Right lobe of liver (tissue), 6 donors: ENCODE measurements around the gene SERPINB13. TPM values are rescaled to one million over a fixed set of nuclear protein-coding genes. Genes with fewer than 3 reads are reported as not detected.

Experiments used
- ATAC-seq, 4 donors: fragments of 200-7000 bp; cut with Tn5 transposase; one replicate each; pipeline ENCODE4 v1.9.1; 2020; ENCODE audit warnings: mild to moderate bottlenecking in 4 of 4, moderate library complexity in 4 of 4
- DNase-seq, 3 donors: peaks; one replicate each; pipeline ENCODE4 v3.0.0-alpha.2; 2020
- H3K27ac ChIP-seq, 3 donors: fragments of 200-600 bp; one replicate each; pipeline ENCODE4 v1.8.0; 2022
- H3K27me3 ChIP-seq, 2 donors: fragments of 200-600 bp; one replicate each; pipeline ENCODE4 v1.8.0; 2022
- H3K36me3 ChIP-seq, 4 donors: fragments of 200-600 bp; sonication (generic) in 1 of 4; one replicate each; pipeline versions ENCODE4 v1.5.1 to v1.8.0; 2017 to 2022; ENCODE audit warnings: control low read depth in 1 of 4
- H3K4me1 ChIP-seq, 4 donors: fragments of 200-600 bp; sonication (generic) in 1 of 4; one replicate each; pipeline versions ENCODE4 v1.5.1 to v1.8.0; 2017 to 2022; ENCODE audit warnings: control low read depth in 1 of 4
- H3K4me3 ChIP-seq, 3 donors: fragments of 200-600 bp; one replicate each; pipeline ENCODE4 v1.8.0; 2022
- H3K9me3 ChIP-seq, 4 donors: fragments of 200-600 bp; sonication (generic) in 1 of 4; one replicate each; pipeline versions ENCODE4 v1.5.1 to v1.8.0; 2017 to 2022; ENCODE audit warnings: control low read depth in 1 of 4
- CTCF ChIP-seq, 4 donors: fragments of 200-600 bp in 3 of 4; fragments of 450-650 bp in 1 of 4; IDR thresholded peaks; one replicate each; pipeline versions ENCODE4 v1.5.1 to v1.8.0; 2016 to 2022; ENCODE audit warnings: antibody characterized with exemption in 4 of 4, mild to moderate bottlenecking in 2 of 4
- POLR2A ChIP-seq: fragments of 450-650 bp; IDR thresholded peaks from one replicate; pipeline ENCODE4 v1.6.1; 2017; ENCODE audit warnings: antibody characterized with exemption, mild to moderate bottlenecking
- WGBS: methylation state at CpG from one replicate; pipeline ENCODE4 v1.1.6; 2018; ENCODE audit warnings: low coverage, low lambda C conversion rate; ENCODE audit not compliant: insufficient coverage; ENCODE audit errors: missing lambda C conversion rate; 5-methylcytosine and 5-hydroxymethylcytosine counted together
- intact Hi-C, 2 donors: fragments of 100-400 bp; cut with DNase I; formaldehyde crosslinking; loops; one replicate each; pipeline versions ENCODE4 v1.11.2 to v1.14.1; 2022
- total RNA-seq, 6 experiments: library from RNA; depleted of rRNA in 2 of 6; stranded (reverse); fragments of >200 nt in 2 of 6; fragmentation: NEBNext Ultra II Directional in 3 of 6; extraction: Animal tissue kit (Norgen Biotek cat#: 25700) in 3 of 6; gene quantifications; one replicate each; pipeline versions ENCODE4 v1.1.0 to v1.2.4, GENCODE V29; 2016 to 2023
- donor health status: DM: no; HTN: yes; CAD: no.
- donor health status: DM: no; HTN: no; CAD: no.
- donor health status: DM: no; HTN: no; CAD: no.
- donor health status: DM: no; HTN: yes; CAD: no.
- donor health status: DM: no; HTN: yes; CAD: no.

Gene SERPINB13
- total RNA-seq, 6 experiments from 2014 or later = not detected

GRCh38 chr18:63559567-63560491 is 27.3 kb upstream of the SERPINB13 start:
- Histone ChIP-seq H3K36me3 (no peaks in the 10 kb centered on the region), H3K4me1 (no peaks in the 10 kb centered on the region), H3K4me3 (no peak overlapping the region), H3K9me3 (no peaks in the 10 kb centered on the region), H3K27me3 (no peaks in the 10 kb centered on the region), H3K27ac (no peak overlapping the region)
- TF ChIP-seq CTCF (IDR thresholded peaks at IDR 0.05) = no peak
- TF ChIP-seq POLR2A = no peak
- ATAC-seq (no peak), DNase-seq (no peak)
- intact Hi-C loops = no loop called here
- WGBS = 53% methylated on average over 7 of the region's 9 CpGs

- ATAC-seq (no peak), DNase-seq (no peak)
- 67% methylated on average over 1 of the region's 4 CpGs for WGBS
- H3K9me3 ChIP-seq = no peaks in the 10 kb centered on the region
- H3K27ac ChIP-seq = no peak overlapping the region
- H3K4me3 ChIP-seq = no peak overlapping the region
- no peaks in the 10 kb centered on the region for H3K36me3 ChIP-seq
- H3K4me1 ChIP-seq = no peaks in the 10 kb centered on the region
- intact Hi-C loops = no loop called here
- TF ChIP-seq CTCF (IDR thresholded peaks at IDR 0.05) = no peak
- no peak for TF ChIP-seq POLR2A
- H3K27me3 ChIP-seq = no peaks in the 10 kb centered on the region
These were observed 24.9 kb upstream of the SERPINB13 start for GRCh38 chr18:63562284-63562683.

GRCh38 chr18:63564021-63564420 is 23.1 kb upstream of the SERPINB13 start:
- Histone ChIP-seq H3K9me3 (no peaks in the 10 kb centered on the region), H3K27ac (no peak overlapping the region), H3K27me3 (no peaks in the 10 kb centered on the region), H3K4me3 (no peak overlapping the region), H3K36me3 (no peaks in the 10 kb centered on the region), H3K4me1 (no peaks in the 10 kb centered on the region)
- WGBS = 74% methylated on average over 4 of the region's 4 CpGs
- DNase-seq (no peak), ATAC-seq (no peak)
- no peak for TF ChIP-seq POLR2A
- no peak for TF ChIP-seq CTCF (IDR thresholded peaks at IDR 0.05)
- intact Hi-C loops = no loop called here

- H3K4me3 ChIP-seq = no peak overlapping the region
- no peaks in the 10 kb centered on the region for H3K36me3 ChIP-seq
- ATAC-seq (no peak), DNase-seq (no peak)
- WGBS = 70% methylated on average over 1 of the region's 1 CpG
- H3K27ac ChIP-seq = no peak overlapping the region
- H3K9me3 ChIP-seq = no peaks in the 10 kb centered on the region
- no peak for TF ChIP-seq CTCF (IDR thresholded peaks at IDR 0.05)
- no peak for TF ChIP-seq POLR2A
- H3K4me1 ChIP-seq = no peaks in the 10 kb centered on the region
- intact Hi-C loops = no loop called here
- no peaks in the 10 kb centered on the region for H3K27me3 ChIP-seq
These were observed 22.6 kb upstream of the SERPINB13 start for GRCh38 chr18:63564561-63564960.
